ENCODE measurements around the gene CHMP6.

The CHMP6 gene

GRCh38 chr17:80991645-80992076 lies at the start of gene CHMP6:
Gene CHMP6 (plus strand): TSS chr17:80991841. CDS start chr17:80991919, 78 bp downstream.
- peak; percentile 71 for DNase-seq

DNA sequence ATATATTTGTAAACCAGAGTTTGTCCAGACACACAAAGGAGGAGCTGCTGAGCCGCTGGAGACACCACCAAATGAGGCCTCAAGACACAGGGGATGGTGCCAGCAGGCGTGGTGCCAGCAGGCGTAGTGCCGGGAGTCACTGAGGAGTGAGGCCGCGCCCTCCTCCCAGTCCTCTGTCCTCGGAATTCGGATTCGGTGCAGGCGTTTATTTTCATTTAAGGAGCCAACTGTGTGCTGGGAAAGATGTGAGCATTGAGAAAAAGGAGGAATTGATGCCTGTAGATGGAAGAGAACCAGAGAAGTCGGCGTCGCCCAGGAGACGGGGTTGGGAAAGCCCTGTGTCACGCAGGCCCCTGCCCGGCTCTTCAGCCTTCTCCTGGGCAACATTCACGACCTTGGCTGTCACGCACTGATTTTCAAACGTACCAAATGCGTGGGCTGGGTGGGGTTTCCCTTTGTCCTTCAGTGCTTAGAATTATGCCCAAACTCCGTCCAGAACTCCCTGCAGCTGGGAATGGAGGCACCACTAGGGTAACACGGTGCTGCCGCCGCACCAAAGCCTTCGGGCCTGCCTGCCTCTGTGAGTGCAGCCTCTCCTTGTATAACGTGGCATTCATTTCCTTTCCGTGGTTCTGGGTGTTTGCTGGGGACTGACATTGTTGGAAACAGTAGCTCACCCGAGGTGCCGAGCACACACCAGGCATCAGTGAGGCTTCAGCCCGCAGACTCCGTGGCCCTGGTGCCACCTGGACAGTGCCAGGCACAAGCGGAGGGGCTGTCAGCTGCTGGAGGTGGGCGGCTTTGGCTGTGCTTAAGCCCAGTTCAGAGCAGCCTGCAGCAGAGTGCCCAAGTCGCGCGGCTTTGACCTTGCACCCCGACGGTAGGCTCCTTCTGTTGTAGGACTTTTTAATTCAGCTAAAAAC lies 49.0 kb upstream of the CHMP6 start:
- DNase-seq: no peak

DNA sequence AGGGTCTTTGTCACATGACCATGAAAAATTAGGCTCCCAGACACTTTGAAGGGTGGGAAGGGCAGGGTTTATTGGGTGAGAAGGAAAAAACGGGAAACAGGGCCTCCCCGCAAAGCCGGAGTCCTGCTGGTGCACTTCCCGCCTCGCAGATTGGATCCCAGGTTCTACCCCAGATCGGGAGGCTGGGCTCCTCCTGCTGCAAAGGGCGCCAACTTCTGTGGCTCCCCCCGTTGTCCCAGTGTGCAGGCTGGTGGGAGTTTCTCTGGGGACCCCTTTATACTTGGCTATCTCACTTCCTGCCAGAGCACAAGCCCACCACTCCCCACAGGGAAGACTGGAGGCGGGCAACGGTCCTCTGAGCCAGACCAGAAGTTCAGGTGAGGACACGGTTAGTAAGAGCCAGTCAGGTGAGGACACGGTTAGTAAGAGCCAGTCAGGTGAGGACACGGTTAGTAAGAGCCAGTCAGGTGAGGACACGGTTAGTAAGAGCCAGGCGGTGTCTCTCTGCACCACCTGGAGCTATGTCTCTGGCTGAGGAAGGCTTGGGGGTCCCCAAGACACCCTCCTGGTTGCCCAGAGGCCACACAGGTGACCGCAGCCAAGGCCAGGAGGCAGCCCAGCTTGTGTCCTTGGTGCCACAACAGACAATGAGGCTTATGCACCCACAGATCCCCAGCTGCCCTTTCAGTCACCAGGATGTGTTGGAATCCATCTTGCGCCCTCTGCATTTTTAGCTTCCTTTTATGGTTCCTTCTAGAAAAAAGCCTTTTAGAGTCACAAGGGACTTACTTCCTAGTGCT lies 48.1 kb upstream of the CHMP6 start:
- DNase-seq: no peak

DNA sequence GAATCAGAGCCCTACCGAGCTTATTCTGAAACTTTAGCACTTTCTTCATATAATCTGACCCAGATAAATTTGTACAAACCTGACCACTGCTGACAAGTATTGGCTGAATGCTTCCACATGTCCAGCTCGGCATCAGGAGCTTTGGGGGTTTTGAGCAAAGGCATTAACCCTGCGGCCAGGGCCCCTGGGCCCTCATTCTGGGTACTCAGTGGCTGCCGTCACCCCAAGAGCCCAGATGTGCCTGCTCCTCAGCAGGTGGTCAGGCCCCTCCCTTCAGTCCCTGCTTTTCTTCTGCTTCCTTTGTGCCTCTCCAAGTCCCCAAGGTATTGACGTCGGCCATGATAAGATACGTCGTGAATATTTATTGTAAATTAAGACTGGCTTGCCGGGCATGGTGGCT lies 47.3 kb upstream of the CHMP6 start:
- no peak for DNase-seq

DNA sequence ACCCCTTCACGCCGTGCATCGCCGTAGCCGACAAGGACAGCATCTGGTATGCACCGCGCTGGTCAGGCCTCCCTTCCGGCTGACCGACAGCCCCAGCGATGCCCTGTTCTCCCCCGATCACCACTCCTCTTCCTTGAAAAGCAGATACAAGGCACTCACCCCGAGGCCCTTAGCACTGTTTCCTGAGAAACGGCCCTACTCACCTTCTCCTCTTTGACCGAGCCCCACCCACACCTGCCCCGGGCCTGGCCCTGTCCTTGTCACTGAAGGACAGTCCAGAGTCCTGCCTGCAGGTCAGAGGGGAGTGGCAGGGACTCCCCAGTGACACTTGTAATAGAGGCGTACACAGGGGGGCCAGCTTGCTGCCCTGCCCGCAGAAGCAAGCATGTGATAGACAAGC lies 45.9 kb upstream of the CHMP6 start:
- DNase-seq: no peak

DNA sequence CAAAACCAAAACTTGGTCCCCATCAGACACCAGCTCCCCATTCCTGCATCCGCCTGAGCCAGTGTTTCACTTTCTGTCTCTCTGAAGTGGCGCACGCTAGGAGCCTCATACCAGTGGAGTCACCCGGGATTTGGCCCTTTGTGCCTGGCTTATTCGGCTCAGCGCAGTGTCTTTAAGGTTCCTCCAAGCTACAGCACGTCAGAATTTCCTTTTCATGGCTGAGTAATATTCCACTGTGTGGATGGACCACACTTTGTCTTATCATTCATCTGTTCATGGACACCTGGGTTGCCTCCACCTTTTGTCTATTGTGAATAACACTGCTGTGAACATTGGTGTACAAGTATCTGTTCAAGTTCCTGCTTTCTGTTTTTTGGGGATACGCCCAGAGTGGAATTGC lies 45.2 kb upstream of the CHMP6 start:
- DNase-seq: no peak

- no peak for DNase-seq
Measured at GRCh38 chr17:80947200-80947940, 44.3 kb upstream of the CHMP6 start.

- DNase-seq: no peak
Measured at GRCh38 chr17:80948019-80948975, 43.3 kb upstream of the CHMP6 start.

DNA sequence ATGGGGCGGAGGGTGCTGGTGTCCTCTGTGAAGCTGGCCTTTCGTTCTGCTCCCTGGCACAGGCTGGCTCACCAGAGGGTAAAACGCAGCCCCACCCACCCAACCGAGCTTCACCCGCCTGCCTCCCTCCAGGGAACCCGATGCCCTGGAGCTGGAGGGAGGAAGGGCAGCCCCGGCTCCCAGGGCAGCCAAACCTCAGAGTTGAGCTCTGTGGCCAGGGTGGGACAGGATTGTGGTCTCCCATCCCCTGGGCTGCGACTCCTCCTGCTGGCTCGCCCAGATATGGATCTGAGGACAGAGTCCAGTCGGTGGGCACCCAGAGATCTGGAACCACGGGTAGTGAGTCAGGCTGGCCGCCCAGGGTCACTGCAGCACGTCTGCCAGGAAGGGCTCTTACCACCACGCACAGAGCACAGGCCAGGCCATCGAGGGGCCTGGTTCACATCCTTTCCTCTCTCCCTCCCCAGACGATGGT lies 42.6 kb upstream of the CHMP6 start:
- DNase-seq: no peak

GRCh38 chr17:80949451-80950421 lies 41.9 kb upstream of the CHMP6 start:
- DNase-seq: no peak

DNA sequence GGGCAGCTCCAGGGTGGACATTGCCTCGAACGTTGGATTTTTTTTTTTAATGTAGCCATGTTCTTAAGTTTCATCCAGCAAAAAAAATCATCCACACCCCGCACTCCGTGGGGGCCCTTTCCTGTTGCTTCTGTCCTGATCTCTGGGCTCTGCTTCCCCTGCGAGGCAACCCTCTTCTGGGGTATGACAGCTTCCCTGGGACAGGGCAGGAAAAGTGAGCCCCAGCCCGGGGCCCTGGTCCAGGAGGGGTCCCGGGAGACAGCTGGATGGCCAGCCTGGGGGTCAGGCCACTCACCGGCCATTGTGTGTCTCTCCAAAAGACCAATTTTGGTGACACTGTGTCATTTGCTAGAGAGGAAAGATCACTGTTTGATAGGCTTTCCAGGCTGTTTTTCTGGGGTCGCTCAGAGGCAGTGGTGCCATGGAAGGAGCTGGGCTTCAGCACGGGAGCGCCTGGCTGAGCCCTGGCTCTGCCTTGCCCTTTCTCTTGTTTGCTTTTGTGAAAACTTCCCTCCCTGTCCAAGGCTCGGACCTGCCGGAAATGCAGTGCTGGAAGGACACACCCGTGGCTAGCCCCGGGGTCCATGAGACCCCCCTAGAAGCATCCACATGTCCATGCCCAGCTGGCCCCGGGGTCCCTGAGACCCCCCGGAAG lies 41.0 kb upstream of the CHMP6 start:
- DNase-seq: no peak

DNA sequence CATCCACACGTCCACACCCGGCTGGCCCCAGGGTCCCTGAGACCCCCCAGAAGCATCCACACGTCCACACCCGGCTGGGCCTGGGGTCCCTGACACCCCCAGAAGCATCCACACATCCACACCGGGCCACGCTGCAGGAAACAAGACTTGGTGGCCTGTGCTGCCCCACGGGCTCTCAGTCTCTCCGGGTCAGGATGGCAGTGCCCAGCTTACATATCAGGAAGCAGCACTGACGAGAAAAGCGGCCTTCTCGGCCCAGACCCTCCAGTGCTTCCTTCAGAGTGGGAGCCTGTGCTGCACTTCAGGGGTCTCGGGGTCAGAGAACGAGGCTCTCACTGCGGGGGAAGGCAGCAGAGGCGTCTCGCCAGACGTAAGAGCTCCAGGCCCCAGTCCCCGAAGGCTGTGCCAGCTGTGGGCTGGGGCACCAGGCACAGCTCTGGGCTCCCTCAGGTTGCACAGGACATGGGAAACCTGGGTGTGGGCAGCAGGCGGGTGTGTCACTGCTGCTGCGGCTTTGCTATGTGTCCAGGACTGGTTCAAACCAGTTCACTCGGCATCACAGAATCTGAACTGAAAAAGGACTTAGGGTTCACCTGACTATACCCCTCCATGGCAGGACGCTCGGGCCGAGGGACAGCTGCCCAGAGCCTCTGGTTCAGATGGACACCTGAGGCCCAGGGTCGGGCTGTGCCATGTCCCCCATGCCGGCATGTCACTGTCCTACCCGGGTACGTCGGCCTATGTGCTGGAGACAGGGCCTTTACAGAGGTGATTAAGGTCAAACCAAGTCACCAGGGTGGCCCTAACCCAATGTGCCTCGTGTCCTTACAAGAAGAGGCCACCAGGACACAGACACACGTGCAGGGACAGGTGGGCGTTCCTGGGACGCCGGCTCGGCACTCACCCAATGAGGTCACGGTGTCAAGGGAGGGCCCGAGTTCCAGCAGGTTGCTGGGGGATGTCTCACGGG lies 40.2 kb upstream of the CHMP6 start:
- DNase-seq: no peak

GRCh38 chr17:80952291-80952690 lies 39.4 kb upstream of the CHMP6 start:
- no peak for DNase-seq

DNA sequence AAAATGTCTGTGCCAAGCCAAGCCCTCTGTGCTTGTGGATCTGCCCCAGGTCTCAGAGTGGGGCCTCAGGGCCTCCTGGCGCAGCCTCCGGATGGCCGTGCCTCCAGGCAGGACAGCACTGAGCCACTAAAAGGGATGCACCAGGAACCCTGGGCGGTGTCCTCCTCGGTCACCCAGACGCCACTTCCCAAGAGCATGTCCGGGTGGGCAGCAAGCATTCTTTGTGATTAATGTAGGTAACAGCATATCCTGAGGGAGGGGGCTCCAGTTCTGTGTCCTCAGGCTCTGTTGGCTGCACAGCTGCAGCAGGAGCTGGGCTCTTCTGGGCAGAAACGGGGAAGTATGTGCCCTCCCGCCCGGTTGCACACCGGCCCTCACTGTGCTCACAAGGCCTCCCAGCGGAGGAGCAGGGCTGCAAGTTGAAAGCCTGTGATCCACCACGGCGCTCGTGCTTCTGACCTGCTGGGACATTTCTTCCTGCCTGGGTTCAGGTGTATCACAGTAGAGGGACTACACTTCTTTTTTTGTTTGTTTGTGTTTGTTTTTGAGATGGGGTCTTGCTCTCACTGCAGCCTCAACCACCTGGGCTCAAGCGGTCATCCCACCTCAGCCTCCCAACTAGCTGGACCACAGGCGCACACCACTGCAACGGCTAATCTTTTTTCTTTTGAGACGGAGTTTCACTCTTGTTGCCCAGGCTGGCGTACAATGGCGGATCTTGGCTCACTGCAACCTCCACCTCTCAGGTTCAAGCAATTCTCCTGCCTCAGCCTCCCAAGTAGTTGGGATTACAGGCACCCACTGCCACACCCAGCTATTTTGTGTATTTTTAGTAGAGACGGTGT lies 37.9 kb upstream of the CHMP6 start:
- DNase-seq: no peak

DNA sequence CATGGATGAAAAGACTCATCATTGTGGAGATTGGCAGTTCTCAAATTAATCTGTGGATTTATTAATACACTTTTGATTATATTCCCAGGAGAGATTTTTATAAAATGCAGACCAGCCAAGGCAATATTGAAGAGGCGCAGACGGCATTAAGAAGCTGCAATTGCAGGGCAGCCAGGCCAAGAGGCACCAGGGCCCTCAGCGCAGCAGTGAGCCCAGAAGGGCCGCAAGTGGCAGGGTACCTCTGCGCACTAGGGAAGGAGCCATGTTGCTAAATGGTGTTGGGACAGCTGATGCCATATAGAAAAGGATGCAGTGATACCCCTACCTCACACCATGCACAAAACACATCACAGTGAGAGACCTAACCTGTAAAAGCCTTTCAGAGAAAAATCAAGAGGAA lies 36.6 kb upstream of the CHMP6 start:
- no peak for DNase-seq

DNA sequence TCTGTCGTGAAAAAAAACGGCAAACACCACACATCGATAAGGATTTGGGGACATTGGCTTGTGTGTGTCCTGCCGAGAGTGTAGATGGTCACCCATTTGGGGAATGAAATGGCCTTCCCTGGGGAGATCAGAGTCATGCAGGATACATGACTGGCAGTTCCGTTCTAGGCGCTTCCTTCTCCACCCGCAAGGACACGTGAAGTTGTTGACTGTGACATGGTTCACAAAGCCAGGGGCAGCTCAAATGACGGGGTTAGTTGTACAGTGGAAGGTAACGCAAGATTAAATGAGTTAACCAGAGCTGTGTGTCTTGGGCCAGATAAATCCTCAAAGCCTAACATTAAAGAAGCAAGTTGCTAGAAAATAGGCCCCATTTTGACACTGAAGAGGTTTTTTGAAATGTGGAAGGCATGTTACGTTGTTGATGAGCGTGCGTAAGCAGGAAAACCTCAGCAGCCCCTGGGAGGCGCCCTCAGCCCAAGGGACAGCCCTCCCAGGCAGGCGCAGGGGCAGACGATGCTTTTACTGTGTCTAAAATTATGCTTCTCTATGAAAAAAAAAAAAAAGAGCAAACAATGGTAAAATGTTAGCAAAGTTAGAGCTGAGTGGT lies 35.9 kb upstream of the CHMP6 start:
- DNase-seq: no peak
